IMR-90 (cell line): ENCODE results near the gene MINDY1.

Experiments
- BHLHE40 ChIP-seq: fragments of 150-350 bp; IDR thresholded peaks from 2 replicates; pipeline ENCODE4 v1.6.1; 2016; ENCODE audit warnings: mild to moderate bottlenecking, low read depth, low read length
- CEBPB ChIP-seq: IDR thresholded peaks from 2 replicates; pipeline ENCODE4 v1.6.1; 2012; ENCODE audit warnings: low read depth, low read length, improper control_type of control experiment
- CHD1 ChIP-seq: IDR thresholded peaks from 2 replicates; pipeline ENCODE4 v1.6.1; 2012; ENCODE audit warnings: low read depth, low read length, improper control_type of control experiment
- CTCF ChIP-seq: conservative IDR thresholded peaks from 2 replicates; pipeline ENCODE4 v1.5.1; 2012; ENCODE audit warnings: mild to moderate bottlenecking, low read depth, low read length, improper control_type of control experiment
- ELK1 ChIP-seq: fragments of 150-350 bp; IDR thresholded peaks from 2 replicates; pipeline ENCODE4 v1.6.1; 2016; ENCODE audit warnings: low read depth, mild to moderate bottlenecking, low read length, moderate library complexity, borderline replicate concordance
- FOS ChIP-seq: fragments of 150-350 bp; IDR thresholded peaks from 2 replicates; pipeline ENCODE4 v1.6.1; 2016; ENCODE audit warnings: low read depth, low read length
- MAZ ChIP-seq: IDR thresholded peaks from 2 replicates; pipeline ENCODE4 v1.6.1; 2012; ENCODE audit warnings: low read depth, mild to moderate bottlenecking, low read length, improper control_type of control experiment, moderate library complexity, borderline replicate concordance
- MXI1 ChIP-seq: IDR thresholded peaks from 2 replicates; pipeline ENCODE4 v1.6.1; 2012; ENCODE audit warnings: low read depth, mild to moderate bottlenecking, low read length, moderate library complexity, borderline replicate concordance
- POLR2A ChIP-seq: IDR thresholded peaks from 2 replicates; pipeline ENCODE4 v1.6.1; 2012; ENCODE audit warnings: mild to moderate bottlenecking, low read depth, low read length
- RAD21 ChIP-seq: IDR thresholded peaks from 2 replicates; pipeline ENCODE4 v1.6.1; 2012; ENCODE audit warnings: low read length, improper control_type of control experiment
- RCOR1 ChIP-seq: IDR thresholded peaks from 2 replicates; pipeline ENCODE4 v1.6.1; 2012; ENCODE audit warnings: mild to moderate bottlenecking, low read length, improper control_type of control experiment; ENCODE audit not compliant: insufficient replicate concordance
- SMC3 ChIP-seq: fragments of 150-350 bp; IDR thresholded peaks from 2 replicates; pipeline ENCODE4 v1.6.1; 2016; ENCODE audit warnings: low read depth, mild to moderate bottlenecking, antibody characterized with exemption, low read length, moderate library complexity
- USF2 ChIP-seq: fragments of 150-350 bp; IDR thresholded peaks from 2 replicates; pipeline ENCODE4 v1.6.1; 2017; ENCODE audit warnings: mild to moderate bottlenecking, antibody characterized with exemption, low read length, low read depth

GRCh38 chr1:150967936-150968335, 38.8 kb downstream of the MINDY1 start:
- TF ChIP-seq MAZ (no peak), CTCF (no peak), CHD1 (no peak), MXI1 (no peak), ELK1 (no peak), FOS (no peak), POLR2A (no peak), BHLHE40 (no peak), RAD21 (no peak), SMC3 (no peak), CEBPB (no peak), RCOR1 (no peak), USF2 (no peak)
